Measurements from ENCODE around the gene ROR1.

Gene ROR1

DNA sequence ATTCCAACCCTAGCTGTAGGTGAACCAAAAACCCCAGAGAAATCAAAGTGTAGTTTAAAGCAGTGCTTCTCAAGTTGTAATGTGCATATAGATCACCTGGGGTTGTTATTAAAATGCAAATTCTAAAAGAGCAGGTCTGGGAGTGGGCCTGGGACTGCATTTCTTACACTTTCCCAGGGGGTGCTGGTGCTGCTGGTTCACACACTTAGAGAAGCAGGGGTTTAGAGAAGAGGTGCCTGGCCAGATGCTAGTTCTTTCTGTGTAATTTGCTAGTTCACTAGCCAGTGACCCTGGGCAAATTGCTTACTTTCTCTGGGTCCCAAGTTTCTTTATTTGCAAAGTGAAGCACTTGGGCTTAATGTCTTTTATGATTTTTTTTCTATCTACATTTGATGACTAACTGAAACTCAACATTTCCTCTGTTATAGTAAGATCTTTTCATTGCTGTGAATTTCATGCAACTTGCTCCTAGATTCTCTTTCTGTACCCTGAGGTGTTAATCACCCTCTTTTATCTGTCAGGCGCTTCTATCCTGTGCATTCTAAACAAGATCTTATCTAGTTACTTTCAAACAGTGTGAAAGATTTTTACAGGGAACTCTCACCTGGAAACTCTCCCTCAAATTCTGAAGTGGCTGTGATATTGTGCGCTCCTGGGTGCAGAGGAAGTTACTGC lies 287.8 kb downstream of the ROR1 start:
- TF ChIP-seq, protein P1, sequence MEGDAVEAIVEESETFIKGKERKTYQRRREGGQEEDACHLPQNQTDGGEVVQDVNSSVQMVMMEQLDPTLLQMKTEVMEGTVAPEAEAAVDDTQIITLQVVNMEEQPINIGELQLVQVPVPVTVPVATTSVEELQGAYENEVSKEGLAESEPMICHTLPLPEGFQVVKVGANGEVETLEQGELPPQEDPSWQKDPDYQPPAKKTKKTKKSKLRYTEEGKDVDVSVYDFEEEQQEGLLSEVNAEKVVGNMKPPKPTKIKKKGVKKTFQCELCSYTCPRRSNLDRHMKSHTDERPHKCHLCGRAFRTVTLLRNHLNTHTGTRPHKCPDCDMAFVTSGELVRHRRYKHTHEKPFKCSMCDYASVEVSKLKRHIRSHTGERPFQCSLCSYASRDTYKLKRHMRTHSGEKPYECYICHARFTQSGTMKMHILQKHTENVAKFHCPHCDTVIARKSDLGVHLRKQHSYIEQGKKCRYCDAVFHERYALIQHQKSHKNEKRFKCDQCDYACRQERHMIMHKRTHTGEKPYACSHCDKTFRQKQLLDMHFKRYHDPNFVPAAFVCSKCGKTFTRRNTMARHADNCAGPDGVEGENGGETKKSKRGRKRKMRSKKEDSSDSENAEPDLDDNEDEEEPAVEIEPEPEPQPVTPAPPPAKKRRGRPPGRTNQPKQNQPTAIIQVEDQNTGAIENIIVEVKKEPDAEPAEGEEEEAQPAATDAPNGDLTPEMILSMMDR (IDR thresholded peaks at IDR 0.05; ENCODE audit: insufficient read depth, low read length, missing control alignments) = no peak
- ChIA-PET CTCF (interaction anchor here (1.0 kb wide), 1 partner anchor 9 kb away, joined by 3 read pairs; no protein-coding TSS in a partner anchor), POLR2A (no interaction called here)
- DNase-seq (ENCODE audit: low read depth, low spot score) = no peak
- H3K4me3 ChIP-seq (ENCODE audit: low read depth, low read length) = no peak overlapping the region

DNA sequence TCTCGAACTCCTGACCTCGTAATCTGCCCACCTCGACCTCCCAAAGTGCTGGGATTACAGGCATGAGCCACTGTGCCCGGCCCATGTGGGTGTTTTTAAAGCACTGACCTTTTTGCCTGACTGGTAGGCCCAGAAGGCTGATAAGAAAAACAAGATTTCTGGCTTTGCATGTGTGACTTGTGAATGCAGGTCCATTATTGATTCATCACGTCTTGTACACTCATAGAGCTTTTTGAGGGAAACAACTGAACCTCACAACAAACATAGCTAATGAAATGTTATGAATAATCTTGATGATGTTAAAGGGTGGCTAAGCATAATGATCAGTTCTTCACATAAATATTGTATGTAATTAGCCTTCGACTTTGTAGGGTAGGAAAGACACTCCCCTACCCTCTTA lies 288.7 kb downstream of the ROR1 start:
- POLR2A ChIA-PET = no interaction called here
- TF ChIP-seq, protein P1 (IDR thresholded peaks at IDR 0.05; ENCODE audit: insufficient read depth, low read length, missing control alignments) = no peak
- no peak for DNase-seq (ENCODE audit: low read depth, low spot score)
- CTCF ChIA-PET = no interaction called here
- no peak overlapping the region for H3K4me3 ChIP-seq (ENCODE audit: low read depth, low read length)

DNA sequence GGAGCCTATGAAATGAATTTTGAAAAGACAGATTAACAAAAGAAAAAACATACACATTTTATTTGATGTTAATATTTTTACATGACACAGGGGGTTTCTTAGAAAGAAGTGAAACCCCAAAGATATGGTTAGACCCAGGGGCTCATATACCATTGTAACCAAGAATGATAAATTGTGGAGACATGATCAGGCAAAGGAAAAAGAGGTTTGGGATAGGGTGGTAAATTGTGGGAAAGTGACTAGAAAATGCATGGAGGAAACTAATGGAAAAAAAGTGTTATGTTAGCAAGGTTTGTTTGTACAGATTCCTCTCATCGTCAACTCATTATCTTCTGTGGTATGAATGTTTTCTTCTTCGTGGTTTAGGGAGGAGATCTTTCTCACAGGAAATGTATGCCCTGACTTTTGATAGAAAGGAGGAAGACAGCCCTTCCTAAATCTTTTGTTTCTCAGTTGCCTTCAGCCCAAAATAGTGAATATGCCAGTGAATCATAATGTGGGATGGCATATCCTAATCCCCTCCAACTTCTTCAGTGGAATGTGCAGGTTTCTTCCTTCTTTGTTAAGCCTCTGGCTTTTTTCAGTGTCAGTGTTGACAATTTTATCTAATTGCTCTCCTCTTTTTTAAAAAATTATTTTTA lies 289.2 kb downstream of the ROR1 start:
- TF ChIP-seq, protein P1 (IDR thresholded peaks at IDR 0.05; ENCODE audit: insufficient read depth, low read length, missing control alignments) = no peak
- ChIA-PET POLR2A (interaction anchor here (1.0 kb wide), 1 partner anchor 71 kb away, joined by 3 read pairs; no protein-coding TSS in a partner anchor), CTCF (no interaction called here)
- no peak for DNase-seq (ENCODE audit: low read depth, low spot score)
- H3K4me3 ChIP-seq (ENCODE audit: low read depth, low read length) = no peak overlapping the region

DNA sequence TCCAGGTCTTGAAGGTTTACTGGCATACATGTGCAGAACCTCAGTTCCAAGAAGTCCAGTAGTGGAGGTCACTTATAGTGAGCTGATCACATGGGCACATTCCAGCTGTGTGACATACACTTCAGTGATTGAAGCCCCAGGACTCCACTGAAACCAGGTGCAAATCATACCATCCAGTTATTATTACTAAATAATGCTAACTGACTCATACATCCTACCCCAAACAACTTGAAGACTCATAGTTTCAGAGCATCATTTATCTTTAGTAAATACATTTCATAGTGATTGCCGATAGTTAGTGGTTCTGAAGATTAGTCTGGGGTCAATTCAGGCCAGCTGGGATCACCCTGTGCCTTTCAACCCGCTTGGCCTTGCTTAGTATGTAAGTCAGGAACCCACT lies 291.8 kb downstream of the ROR1 start:
- POLR2A ChIA-PET = no interaction called here
- TF ChIP-seq, protein P1 (IDR thresholded peaks at IDR 0.05; ENCODE audit: insufficient read depth, low read length, missing control alignments) = no peak
- DNase-seq (ENCODE audit: low read depth, low spot score) = no peak
- CTCF ChIA-PET = no interaction called here
- no peak overlapping the region for H3K4me3 ChIP-seq (ENCODE audit: low read depth, low read length)

DNA sequence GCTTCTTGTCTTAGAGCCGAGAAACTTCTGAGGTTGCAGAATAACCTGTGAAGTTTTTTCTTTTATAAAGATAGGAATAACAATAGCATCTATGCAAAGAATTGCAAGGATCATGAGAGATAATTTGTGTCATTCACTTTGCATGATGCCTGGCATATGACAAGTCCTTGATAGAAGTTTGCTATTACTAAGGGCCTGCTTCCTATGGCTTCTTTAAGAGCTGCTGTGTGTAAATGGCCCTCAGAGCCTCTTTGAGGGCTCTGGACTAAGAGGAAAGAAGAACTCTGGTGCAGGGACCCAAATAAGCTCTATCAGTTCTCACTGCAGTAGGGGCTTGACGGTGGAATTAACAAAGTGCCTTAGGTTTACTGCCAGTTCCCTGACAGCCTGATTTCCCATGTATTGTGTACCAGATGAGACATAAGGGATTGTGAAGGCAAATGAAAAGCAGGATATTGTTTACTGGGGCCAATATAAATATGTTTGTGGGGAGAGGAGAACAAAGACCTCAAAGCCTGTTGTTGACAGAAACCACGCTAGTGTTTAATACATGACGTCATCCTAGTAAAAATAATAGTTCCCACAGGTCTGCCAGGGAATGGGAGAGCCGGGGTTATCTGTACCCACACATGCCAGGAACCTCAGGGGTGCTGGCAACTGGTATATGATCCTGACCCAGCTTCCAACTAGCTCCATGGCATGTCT lies 298.4 kb downstream of the ROR1 start:
- ChIA-PET POLR2A (no interaction called here), CTCF (no interaction called here)
- no peak for DNase-seq (ENCODE audit: low read depth, low spot score)
- TF ChIP-seq, protein P1 (IDR thresholded peaks at IDR 0.05; ENCODE audit: insufficient read depth, low read length, missing control alignments) = no peak
- H3K4me3 ChIP-seq (ENCODE audit: low read depth, low read length) = no peak overlapping the region

DNA sequence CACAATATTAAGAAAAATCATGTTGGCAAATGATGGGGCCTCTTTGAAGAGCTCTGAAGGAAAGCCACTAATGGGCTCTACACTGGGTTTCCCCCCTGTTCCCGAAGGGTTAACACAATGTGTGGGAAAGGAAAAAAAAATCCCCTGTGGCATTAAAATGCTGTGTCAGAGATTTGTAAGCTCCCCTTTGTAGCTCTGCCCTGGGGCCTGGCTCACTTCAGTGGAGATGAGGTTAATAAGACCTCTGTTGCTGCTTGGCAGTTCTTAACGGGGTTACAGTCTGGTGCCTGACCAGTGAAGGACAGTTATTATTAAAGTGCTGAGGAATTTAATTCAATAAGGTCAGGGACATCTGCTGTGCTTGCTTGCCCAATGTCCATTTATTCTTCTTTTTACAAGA lies 299.9 kb downstream of the ROR1 start:
- TF ChIP-seq, protein P1 (IDR thresholded peaks at IDR 0.05; ENCODE audit: insufficient read depth, low read length, missing control alignments) = no peak
- ChIA-PET CTCF (no interaction called here), POLR2A (no interaction called here)
- no peak for DNase-seq (ENCODE audit: low read depth, low spot score)
- no peak overlapping the region for H3K4me3 ChIP-seq (ENCODE audit: low read depth, low read length)

Data from AG04449 (cell line).